ENCODE measurements around the gene KRT33B.

KRT33B gene

DNA sequence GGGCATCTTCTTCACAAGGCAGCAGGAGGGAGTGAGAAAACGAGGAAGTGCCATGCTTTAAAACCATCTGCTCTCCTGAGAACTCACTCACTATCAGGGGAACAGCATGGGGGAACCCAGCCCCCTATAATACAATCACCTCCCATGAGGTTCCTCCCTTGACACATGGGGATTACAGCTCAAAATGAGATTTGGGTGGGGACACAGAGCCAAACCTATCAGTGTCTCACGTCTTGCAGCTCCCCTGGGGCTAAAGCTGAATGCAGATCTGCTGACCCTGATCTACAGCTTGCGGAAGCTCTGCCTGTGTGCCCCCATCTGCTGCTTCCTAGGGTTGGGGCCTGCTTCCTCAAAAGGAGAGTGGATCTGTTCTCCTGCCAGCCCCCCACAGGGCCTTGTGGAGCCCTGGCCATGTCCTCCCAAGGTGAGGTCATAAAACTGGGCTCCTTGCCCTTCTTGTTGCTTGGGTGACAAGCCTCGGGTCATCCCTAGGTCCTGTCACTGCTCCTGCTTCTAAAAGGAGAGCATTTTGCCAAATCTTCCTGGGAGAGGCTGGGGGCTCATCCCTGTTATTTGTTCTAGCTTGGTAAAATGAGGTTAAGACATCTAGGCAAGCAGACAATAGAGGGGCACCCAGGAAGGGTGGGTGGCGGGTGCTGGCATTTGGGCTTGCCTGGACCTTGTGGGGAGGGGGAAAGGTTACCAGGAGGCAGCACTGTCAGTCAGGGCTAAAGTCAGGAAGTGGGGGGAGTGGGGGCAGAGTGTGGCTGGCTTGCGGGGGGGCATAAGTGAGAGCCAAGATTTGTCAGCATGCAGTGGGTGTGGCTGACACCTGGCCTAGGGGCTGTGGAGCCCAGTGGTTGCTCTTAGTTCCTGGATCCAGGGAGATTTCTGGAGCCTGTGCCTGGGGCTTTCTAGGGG, 35.0 kb downstream of the KRT33B start:
- TF ChIP-seq, protein P1, sequence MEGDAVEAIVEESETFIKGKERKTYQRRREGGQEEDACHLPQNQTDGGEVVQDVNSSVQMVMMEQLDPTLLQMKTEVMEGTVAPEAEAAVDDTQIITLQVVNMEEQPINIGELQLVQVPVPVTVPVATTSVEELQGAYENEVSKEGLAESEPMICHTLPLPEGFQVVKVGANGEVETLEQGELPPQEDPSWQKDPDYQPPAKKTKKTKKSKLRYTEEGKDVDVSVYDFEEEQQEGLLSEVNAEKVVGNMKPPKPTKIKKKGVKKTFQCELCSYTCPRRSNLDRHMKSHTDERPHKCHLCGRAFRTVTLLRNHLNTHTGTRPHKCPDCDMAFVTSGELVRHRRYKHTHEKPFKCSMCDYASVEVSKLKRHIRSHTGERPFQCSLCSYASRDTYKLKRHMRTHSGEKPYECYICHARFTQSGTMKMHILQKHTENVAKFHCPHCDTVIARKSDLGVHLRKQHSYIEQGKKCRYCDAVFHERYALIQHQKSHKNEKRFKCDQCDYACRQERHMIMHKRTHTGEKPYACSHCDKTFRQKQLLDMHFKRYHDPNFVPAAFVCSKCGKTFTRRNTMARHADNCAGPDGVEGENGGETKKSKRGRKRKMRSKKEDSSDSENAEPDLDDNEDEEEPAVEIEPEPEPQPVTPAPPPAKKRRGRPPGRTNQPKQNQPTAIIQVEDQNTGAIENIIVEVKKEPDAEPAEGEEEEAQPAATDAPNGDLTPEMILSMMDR (IDR thresholded peaks at IDR 0.05; ENCODE audit: poor library complexity, severe bottlenecking) = no peak
- Histone ChIP-seq H3K4me1 (ENCODE audit: insufficient read depth, poor library complexity, severe bottlenecking) (peaks cover 13% of the 10 kb centered on the region), H3K27me3 (ENCODE audit: insufficient read depth, poor library complexity, severe bottlenecking) (no peaks in the 10 kb centered on the region), H3K27ac (ENCODE audit: poor library complexity, severe bottlenecking) (no peak overlapping the region), H3K4me3 (ENCODE audit: severe bottlenecking) (no peak overlapping the region), H3K9me3 (ENCODE audit: severe bottlenecking) (no peaks in the 10 kb centered on the region), H3K36me3 (ENCODE audit: low read depth) (no peaks in the 10 kb centered on the region)
- no peak for DNase-seq (ENCODE audit: low spot score)
- ATAC-seq (ENCODE audit: low read depth) = no peak

DNA sequence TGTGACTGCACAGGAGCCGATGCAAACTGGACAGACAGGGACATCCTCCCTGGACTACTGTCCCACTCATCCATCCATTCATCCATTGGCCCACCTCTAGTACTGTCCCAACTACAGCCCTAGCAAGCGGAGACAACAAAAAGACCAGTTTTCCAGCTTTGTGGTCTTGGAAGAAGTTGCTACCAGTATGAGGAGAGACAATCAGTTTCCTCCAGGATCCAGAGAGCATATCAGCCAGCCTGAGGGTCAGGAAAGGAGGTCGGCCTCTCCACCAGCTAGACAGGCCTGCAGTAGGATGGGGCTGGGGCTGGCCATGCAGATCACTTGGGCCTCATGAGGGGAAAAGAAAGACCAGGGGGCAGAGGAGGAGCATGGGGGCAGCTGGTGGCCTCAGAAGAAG, 35.8 kb downstream of the KRT33B start:
- H3K27ac ChIP-seq (ENCODE audit: poor library complexity, severe bottlenecking) = no peak overlapping the region
- no peaks in the 10 kb centered on the region for H3K36me3 ChIP-seq (ENCODE audit: low read depth)
- peaks cover 5% of the 10 kb centered on the region for H3K4me1 ChIP-seq (ENCODE audit: insufficient read depth, poor library complexity, severe bottlenecking)
- H3K9me3 ChIP-seq (ENCODE audit: severe bottlenecking) = no peaks in the 10 kb centered on the region
- TF ChIP-seq, protein P1 (IDR thresholded peaks at IDR 0.05; ENCODE audit: poor library complexity, severe bottlenecking) = no peak
- DNase-seq (ENCODE audit: low spot score) (no peak), ATAC-seq (ENCODE audit: low read depth) (no peak)
- H3K27me3 ChIP-seq (ENCODE audit: insufficient read depth, poor library complexity, severe bottlenecking) = no peaks in the 10 kb centered on the region
- no peak overlapping the region for H3K4me3 ChIP-seq (ENCODE audit: severe bottlenecking)

DNA sequence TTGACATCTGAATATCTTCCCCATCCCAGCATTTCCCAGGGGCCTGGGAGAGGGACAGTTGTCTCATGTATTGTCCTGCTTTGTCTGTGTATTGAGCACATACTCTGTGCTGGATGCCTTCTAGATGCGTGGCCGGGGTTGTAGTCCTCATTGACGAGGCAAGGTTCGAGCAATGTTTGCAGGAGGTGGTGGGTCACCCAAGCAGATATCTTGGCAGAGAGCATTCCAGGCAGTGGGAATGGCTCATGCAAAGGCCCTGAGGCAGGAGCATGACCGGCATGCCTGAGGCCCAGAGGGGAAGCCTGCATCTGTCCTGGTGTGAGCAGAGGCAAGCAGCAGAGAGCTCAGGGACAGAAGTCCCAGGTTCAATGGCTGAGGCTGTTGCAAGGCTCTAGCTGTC, 36.5 kb downstream of the KRT33B start:
- TF ChIP-seq, protein P1 (IDR thresholded peaks at IDR 0.05; ENCODE audit: poor library complexity, severe bottlenecking) = no peak
- no peak for DNase-seq (ENCODE audit: low spot score)
- Histone ChIP-seq H3K4me3 (ENCODE audit: severe bottlenecking) (no peak overlapping the region), H3K27me3 (ENCODE audit: insufficient read depth, poor library complexity, severe bottlenecking) (no peaks in the 10 kb centered on the region), H3K36me3 (ENCODE audit: low read depth) (no peaks in the 10 kb centered on the region), H3K9me3 (ENCODE audit: severe bottlenecking) (no peaks in the 10 kb centered on the region), H3K27ac (ENCODE audit: poor library complexity, severe bottlenecking) (no peak overlapping the region), H3K4me1 (ENCODE audit: insufficient read depth, poor library complexity, severe bottlenecking) (no peaks in the 10 kb centered on the region)
- ATAC-seq (ENCODE audit: low read depth) = no peak

DNA sequence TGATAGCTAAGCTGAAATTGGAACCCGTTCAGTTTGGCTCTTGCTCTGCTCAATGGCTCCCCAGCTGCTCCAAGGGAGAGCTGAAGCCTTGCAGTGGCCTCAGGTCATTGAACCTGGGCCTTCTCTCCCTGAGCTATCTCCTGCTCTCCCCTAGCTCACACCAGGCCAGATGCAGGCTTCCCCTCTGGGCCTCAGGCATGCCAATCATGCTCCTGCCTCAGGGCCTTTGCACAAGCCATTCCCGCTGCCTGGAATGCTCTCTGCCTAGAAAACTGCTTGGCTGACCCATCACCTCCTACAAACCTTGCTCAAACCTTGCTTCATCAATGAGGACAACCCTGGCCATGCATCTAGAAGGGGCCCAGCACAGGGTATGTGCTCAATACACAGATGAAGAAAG, 37.4 kb downstream of the KRT33B start:
- Histone ChIP-seq H3K27me3 (ENCODE audit: insufficient read depth, poor library complexity, severe bottlenecking) (no peaks in the 10 kb centered on the region), H3K36me3 (ENCODE audit: low read depth) (no peaks in the 10 kb centered on the region), H3K4me3 (ENCODE audit: severe bottlenecking) (no peak overlapping the region), H3K4me1 (ENCODE audit: insufficient read depth, poor library complexity, severe bottlenecking) (no peaks in the 10 kb centered on the region), H3K27ac (ENCODE audit: poor library complexity, severe bottlenecking) (no peak overlapping the region), H3K9me3 (ENCODE audit: severe bottlenecking) (no peaks in the 10 kb centered on the region)
- DNase-seq (ENCODE audit: low spot score) (no peak), ATAC-seq (ENCODE audit: low read depth) (no peak)
- TF ChIP-seq, protein P1 (IDR thresholded peaks at IDR 0.05; ENCODE audit: poor library complexity, severe bottlenecking) = no peak

DNA sequence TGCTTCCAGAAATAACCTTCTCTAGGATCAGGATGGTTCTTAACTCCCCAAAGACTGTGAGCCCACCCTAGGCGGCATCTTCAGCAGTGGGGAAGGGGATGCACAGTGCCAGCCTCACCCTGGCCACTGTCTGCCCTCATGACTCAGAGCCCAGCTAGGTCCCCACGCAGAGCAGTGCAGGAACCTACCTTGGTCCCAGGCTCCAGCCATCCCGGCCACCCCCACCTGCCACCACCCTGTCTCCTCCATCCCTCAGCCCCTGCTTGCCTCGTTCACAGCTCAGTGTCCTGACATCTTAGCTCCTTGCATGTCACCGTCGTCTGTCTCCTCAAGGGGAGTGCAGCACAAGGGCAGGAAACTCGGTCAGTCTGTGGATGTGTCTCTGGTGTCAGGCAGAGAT, 38.0 kb downstream of the KRT33B start:
- H3K9me3 ChIP-seq (ENCODE audit: severe bottlenecking) = no peaks in the 10 kb centered on the region

More for the DNA sequence above, 38.0 kb downstream of the KRT33B start:
- Histone ChIP-seq H3K4me3 (ENCODE audit: severe bottlenecking) (no peak overlapping the region), H3K27me3 (ENCODE audit: insufficient read depth, poor library complexity, severe bottlenecking) (no peaks in the 10 kb centered on the region), H3K4me1 (ENCODE audit: insufficient read depth, poor library complexity, severe bottlenecking) (no peaks in the 10 kb centered on the region), H3K27ac (ENCODE audit: poor library complexity, severe bottlenecking) (no peak overlapping the region), H3K36me3 (ENCODE audit: low read depth) (no peaks in the 10 kb centered on the region)
- TF ChIP-seq, protein P1 (IDR thresholded peaks at IDR 0.05; ENCODE audit: poor library complexity, severe bottlenecking) = no peak
- no peak for ATAC-seq (ENCODE audit: low read depth)
- no peak for DNase-seq (ENCODE audit: low spot score)

Measured in RWPE2 (cell line).